ENCODE data around the gene CNTF.

- no peak for TF ChIP-seq CTCF (conservative IDR thresholded peaks at IDR 0.05; ENCODE audit: low read depth, low read length)
- TF ChIP-seq EZH2 (IDR thresholded peaks at IDR 0.05; ENCODE audit: borderline replicate concordance, low read depth, low read length, poor library complexity, severe bottlenecking) = no peak
Observed at GRCh38 chr11:58659404-58659803, 36.9 kb downstream of the CNTF start.

All from A673 (cell line).